H1 (cell line): ENCODE measurements around the gene CLPTM1L. TPM values are rescaled to one million over a fixed set of nuclear protein-coding genes. Genes with fewer than 3 reads are reported as not detected.

Source experiments
- CTCF ChIA-PET: fragments of 300-600 bp; sonication (Branson Sonifier 250); formaldehyde crosslinking; loops from one replicate; lab custom pipeline; 2021; ENCODE audit not compliant: partially characterized antibody; lab: Charles Lee
- POLR2A ChIA-PET: fragments of 300-600 bp; sonication (Branson Sonifier 250); formaldehyde crosslinking; loops from one replicate; lab custom pipeline; 2021; ENCODE audit warnings: inconsistent platforms; ENCODE audit not compliant: partially characterized antibody; lab: Charles Lee
- DNase-seq, 2 experiments: peaks; one replicate each; pipeline versions ENCODE4 v3.0.0 to v3.0.0-alpha.2; 2010 to 2022; ENCODE audit warnings: low spot score in 2 of 2, low read depth in 1 of 2, mixed read lengths in 1 of 2
- FAIRE-seq: peaks from 2 replicates; lab custom pipeline; 2011; peaks lifted over from hg19 to GRCh38; lab: Jason Lieb, UNC
- H2AFZ ChIP-seq: 2 replicates; pipeline ENCODE4 v1.8.1; 2012; ENCODE audit warnings: low read length, inconsistent platforms
- H2AK5ac ChIP-seq: 2 replicates; pipeline ENCODE4 v1.6.1; 2013; ENCODE audit warnings: low read depth, low read length
- H2BK120ac ChIP-seq: replicated peaks from 2 replicates; pipeline ENCODE3; 2013; ENCODE audit warnings: low read depth, low read length, inconsistent platforms
- H2BK12ac ChIP-seq: 2 replicates; pipeline ENCODE4 v1.6.1; 2013; ENCODE audit warnings: low read depth, low read length
- H2BK15ac ChIP-seq: 2 replicates; pipeline ENCODE4 v1.6.1; 2013; ENCODE audit warnings: low read length
- H2BK20ac ChIP-seq: 2 replicates; pipeline ENCODE4 v1.6.1; 2013; ENCODE audit warnings: low read length
- H2BK5ac ChIP-seq: 2 replicates; pipeline ENCODE4 v1.6.1; 2013; ENCODE audit warnings: low read depth, low read length
- H3K14ac ChIP-seq: 2 replicates; pipeline ENCODE4 v1.6.1; 2013; ENCODE audit warnings: inconsistent platforms; ENCODE audit not compliant: insufficient read length
- H3K18ac ChIP-seq: 2 replicates; pipeline ENCODE4 v1.6.1; 2013; ENCODE audit warnings: low read length; ENCODE audit errors: extremely low read depth
- H3K23ac ChIP-seq: 2 replicates; pipeline ENCODE4 v1.6.1; 2013; ENCODE audit warnings: inconsistent platforms; ENCODE audit not compliant: insufficient read length
- H3K23me2 ChIP-seq: 2 replicates; pipeline ENCODE4 v1.6.1; 2013; ENCODE audit warnings: low read depth, low read length
- H3K27ac ChIP-seq: 2 replicates; pipeline ENCODE4 v1.6.1; 2011; ENCODE audit warnings: low read depth, low read length, inconsistent platforms
- H3K27me3 ChIP-seq, 4 experiments: replicated peaks in 1 of 4; 1 replicate in 1 of 4; 2 replicates in 3 of 4; pipeline versions ENCODE4 v1.6.1 to v1.8.1; 2011 to 2013; ENCODE audit warnings: low read length in 3 of 4, mild to moderate bottlenecking in 3 of 4, inconsistent platforms in 2 of 4, mixed read lengths in 2 of 4, moderate library complexity in 1 of 4; ENCODE audit not compliant: control insufficient read depth in 3 of 4, insufficient read depth in 3 of 4; ENCODE audit errors: extremely low read depth in 1 of 4
- H3K36me3 ChIP-seq, 4 experiments: 2 replicates each; pipeline versions ENCODE4 v1.6.1 to v1.8.1; 2011 to 2013; ENCODE audit warnings: mild to moderate bottlenecking in 4 of 4, low read length in 3 of 4, moderate library complexity in 2 of 4, control low read depth in 1 of 4, inconsistent platforms in 1 of 4; ENCODE audit not compliant: insufficient read depth in 4 of 4, control insufficient read depth in 2 of 4
- H3K4ac ChIP-seq: replicated peaks from 2 replicates; pipeline ENCODE3; 2013; ENCODE audit warnings: low read length, low read depth, mixed read lengths, inconsistent platforms; ENCODE audit not compliant: insufficient read length
- H3K4me1 ChIP-seq, 4 experiments: replicated peaks in 1 of 4; 1 replicate in 1 of 4; 2 replicates in 3 of 4; pipeline versions ENCODE4 v1.6.1 to v1.8.1; 2011 to 2013; ENCODE audit warnings: low read length in 3 of 4, inconsistent platforms in 2 of 4, mixed read lengths in 1 of 4; ENCODE audit not compliant: insufficient read depth in 4 of 4, control insufficient read depth in 3 of 4
- H3K4me2 ChIP-seq, 2 experiments: 2 replicates each; pipeline versions ENCODE4 v1.6.1 to v1.8.1; 2011 to 2013; ENCODE audit warnings: low read depth in 2 of 2, low read length in 2 of 2, control low read depth in 1 of 2, inconsistent platforms in 1 of 2, mild to moderate bottlenecking in 1 of 2; ENCODE audit not compliant: insufficient read depth in 1 of 2
- H3K4me3 ChIP-seq, 4 experiments: fragments of 200-600, 300-600 bp in 1 of 4; sonication (generic), shearing (Covaris generic), sonication (Bioruptor Twin) in 1 of 4; 2 replicates each; pipeline versions ENCODE4 v1.5.1 to v1.8.1; 2011 to 2016; ENCODE audit warnings: low read length in 4 of 4, low read depth in 3 of 4, control low read depth in 2 of 4, inconsistent platforms in 2 of 4, mild to moderate bottlenecking in 2 of 4, mixed read lengths in 1 of 4, moderate library complexity in 1 of 4; ENCODE audit not compliant: insufficient read depth in 2 of 4; ENCODE audit errors: extremely low read depth in 1 of 4
- H3K56ac ChIP-seq: replicated peaks from 2 replicates; pipeline ENCODE3; 2013; ENCODE audit warnings: low read depth, mild to moderate bottlenecking, mixed read lengths, low read length, inconsistent platforms; ENCODE audit not compliant: insufficient read length
- H3K79me1 ChIP-seq: 2 replicates; pipeline ENCODE4 v1.6.1; 2013; ENCODE audit warnings: low read depth, low read length, control low read depth
- H3K79me2 ChIP-seq, 2 experiments: 2 replicates each; pipeline versions ENCODE4 v1.6.1 to v1.8.1; 2012 to 2013; ENCODE audit warnings: low read length in 2 of 2, mild to moderate bottlenecking in 2 of 2, inconsistent platforms in 1 of 2; ENCODE audit not compliant: insufficient read depth in 2 of 2, control insufficient read depth in 1 of 2
- H3K9ac ChIP-seq, 4 experiments: replicated peaks in 1 of 4; 1 replicate in 1 of 4; 2 replicates in 3 of 4; pipeline versions ENCODE4 v1.6.1 to v1.8.1; 2011 to 2013; ENCODE audit warnings: low read depth in 3 of 4, low read length in 3 of 4, control low read depth in 2 of 4, mild to moderate bottlenecking in 2 of 4, moderate library complexity in 2 of 4, inconsistent platforms in 1 of 4; ENCODE audit errors: extremely low read depth in 1 of 4
- H3K9me3 ChIP-seq, 2 experiments: 2 replicates each; pipeline versions ENCODE4 v1.6.1 to v1.8.1; 2012 to 2013; ENCODE audit warnings: mild to moderate bottlenecking in 2 of 2, moderate library complexity in 2 of 2, control low read depth in 1 of 2, inconsistent platforms in 1 of 2, low read depth in 1 of 2, low read length in 1 of 2, mixed read lengths in 1 of 2; ENCODE audit not compliant: insufficient read depth in 2 of 2
- H4K20me1 ChIP-seq, 2 experiments: replicated peaks in 1 of 2; 2 replicates each; pipeline versions ENCODE3 to v1.8.1; 2011 to 2013; ENCODE audit warnings: inconsistent platforms in 2 of 2, low read length in 2 of 2, mild to moderate bottlenecking in 1 of 2; ENCODE audit not compliant: insufficient read depth in 2 of 2, control insufficient read depth in 1 of 2
- H4K5ac ChIP-seq: 2 replicates; pipeline ENCODE4 v1.6.1; 2013; ENCODE audit warnings: low read length, low read depth, mixed read lengths, inconsistent platforms; ENCODE audit not compliant: insufficient read length
- H4K8ac ChIP-seq: 2 replicates; pipeline ENCODE4 v1.8.0; 2013; ENCODE audit warnings: mild to moderate bottlenecking, moderate library complexity, low read length, inconsistent platforms; ENCODE audit not compliant: insufficient read depth; ENCODE audit errors: extremely low read depth
- H4K91ac ChIP-seq: replicated peaks from 2 replicates; pipeline ENCODE3; 2013; ENCODE audit warnings: low read length, mixed read lengths, inconsistent platforms; ENCODE audit not compliant: insufficient read length
- ASH2L ChIP-seq: fragments of 200-600, 300-600 bp; sonication (generic); IDR thresholded peaks from one replicate; pipeline ENCODE4 v1.7.1; 2017; ENCODE audit warnings: low read length
- BRCA1 ChIP-seq: IDR thresholded peaks from 2 replicates; pipeline ENCODE4 v1.6.1; 2012; ENCODE audit warnings: low read depth, low read length, improper control_type of control experiment
- EZH2 ChIP-seq: fragments of 200-600 bp; sonication (generic); IDR thresholded peaks from 2 replicates; pipeline ENCODE4 v1.7.1; 2012; ENCODE audit warnings: low read depth, mild to moderate bottlenecking, moderate library complexity, low read length, inconsistent platforms; ENCODE audit not compliant: severe bottlenecking
- FOSL1 ChIP-seq: IDR thresholded peaks from 2 replicates; pipeline ENCODE4 v1.6.1; 2011; ENCODE audit warnings: mild to moderate bottlenecking, low read depth, low read length, moderate library complexity; ENCODE audit not compliant: insufficient read depth
- HDAC6 ChIP-seq: IDR thresholded peaks from one replicate; pipeline ENCODE4 v1.7.1; 2012; ENCODE audit warnings: low read depth, mild to moderate bottlenecking, inconsistent platforms, low read length, moderate library complexity
- KDM1A ChIP-seq: fragments of 200-600, 300-600 bp; sonication (generic); IDR thresholded peaks from 2 replicates; pipeline ENCODE4 v1.7.1; 2016; ENCODE audit warnings: mild to moderate bottlenecking, low read length, borderline replicate concordance
- MAFK ChIP-seq: IDR thresholded peaks from 2 replicates; pipeline ENCODE4 v1.6.1; 2012; ENCODE audit warnings: low read depth, mild to moderate bottlenecking, improper control_type of control experiment, low read length
- SP1 ChIP-seq: IDR thresholded peaks from 2 replicates; pipeline ENCODE4 v1.6.1; 2011; ENCODE audit warnings: low read depth, low read length
- TCF12 ChIP-seq: IDR thresholded peaks from 2 replicates; pipeline ENCODE4 v1.6.1; 2011; ENCODE audit warnings: low read depth, mild to moderate bottlenecking, low read length
- WGBS, 2 experiments: shearing (Covaris generic) in 1 of 2; methylation state at CpG; one replicate each; pipeline versions ENCODE4 v1.1.6 to v1.1.7; 2013 to 2015; ENCODE audit warnings: low lambda C conversion rate in 2 of 2, mixed read lengths in 2 of 2, inconsistent platforms in 1 of 2, low coverage in 1 of 2, missing lambda C conversion rate in 1 of 2; ENCODE audit not compliant: insufficient replicate concordance in 2 of 2, insufficient coverage in 1 of 2, insufficient read length in 1 of 2; ENCODE audit errors: extremely low coverage in 1 of 2, missing lambda C conversion rate in 1 of 2; 5-methylcytosine and 5-hydroxymethylcytosine counted together
- polyA plus RNA-seq, 7 experiments: library from polyadenylated mRNA; depleted of rRNA in 3 of 7; stranded (reverse) in 5 of 7; unstranded in 2 of 7; fragments of >200 nt in 5 of 7; fragments of 200-250 nt in 2 of 7; gene quantifications; 1 replicate in 5 of 7; 2 replicates in 1 of 7; 4 replicates in 1 of 7; pipeline versions ENCODE4 v1.2.1 to v1.2.3, GENCODE V29; 2011 to 2013; ENCODE audit warnings: missing spikeins in 2 of 7, mixed read lengths in 2 of 7
- total RNA-seq: library from RNA; stranded (reverse); fragmentation: NEBNext Ultra II Directional; extraction: Animal tissue kit (Norgen Biotek cat#: 25700); gene quantifications from 2 replicates; pipeline ENCODE4 v1.2.1, GENCODE V29; 2021
- TF ChIP-seq, protein P1 (sequence below): IDR thresholded peaks from 2 replicates; pipeline ENCODE4 v1.6.1; 2011; ENCODE audit warnings: low read length, improper control_type of control experiment

The CLPTM1L gene
- total and polyA plus RNA-seq, 2 of the 8 experiments (the other 6 are each of a cell fraction or from before 2014, with no cell fraction given): 102 to 119 TPM

DNA sequence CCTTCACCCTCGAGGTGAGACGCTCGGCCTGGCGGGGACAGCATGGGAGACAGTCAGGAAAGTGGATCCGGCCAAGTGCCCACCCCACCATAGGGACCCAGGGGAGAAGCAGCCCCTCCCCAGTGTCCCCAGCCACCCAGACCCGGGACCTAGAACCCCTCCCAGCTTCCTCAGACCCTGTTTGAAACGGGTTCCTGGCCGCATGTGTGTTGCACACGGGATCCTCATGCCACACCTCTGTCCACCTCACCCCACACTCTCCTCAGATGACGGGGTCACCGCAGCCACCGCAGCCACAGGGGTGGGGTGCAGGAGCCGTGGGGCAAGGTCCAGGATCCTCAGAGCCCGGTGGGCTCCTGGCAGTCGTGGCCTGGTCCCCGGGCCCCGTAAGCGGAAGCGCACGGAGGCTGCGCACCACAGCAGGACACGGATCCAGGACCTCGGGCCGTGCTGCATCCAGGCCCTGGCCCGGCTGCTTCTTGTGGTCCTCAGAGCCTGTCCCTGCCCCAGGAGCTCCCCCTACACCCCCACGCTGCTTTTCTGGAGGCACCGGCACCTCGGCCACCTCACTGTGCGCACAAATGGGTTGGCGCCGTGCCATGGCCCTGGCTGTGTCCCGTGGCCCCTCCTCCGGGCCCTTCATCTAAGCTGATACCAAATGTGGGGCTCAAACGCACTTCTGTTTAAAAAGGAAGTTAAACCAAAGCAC lies 65.3 kb downstream of the CLPTM1L start:
- Histone ChIP-seq H3K9me3 (no peaks in the 10 kb centered on the region), H2BK15ac (no peak overlapping the region), H2BK20ac (no peak overlapping the region), H4K8ac (no peak overlapping the region), H3K79me1 (peaks cover 3% of the 10 kb centered on the region), H2AFZ (no peak overlapping the region), H3K23me2 (peaks cover 3% of the 10 kb centered on the region; the same call in 1 of the 2 replicates), H3K4me2 (no peak overlapping the region), H3K4me1 (no peaks in the 10 kb centered on the region), H2BK5ac (no peak overlapping the region), H3K36me3 (peaks cover 0 to 18% (median 8%) of the 10 kb centered on the region in 4 experiments; a peak in 4 of 8 replicates), H3K23ac (no peak overlapping the region), H3K9ac (no peak overlapping the region), H2BK120ac (no peak overlapping the region), H4K91ac (no peak overlapping the region), H4K20me1 (peaks cover 5 to 10% of the 10 kb centered on the region in 2 experiments), H3K27me3 (no peaks in the 10 kb centered on the region), H3K14ac (no peak overlapping the region), H2AK5ac (no peak overlapping the region), H4K5ac (no peak overlapping the region), H3K4ac (no peak overlapping the region), H3K18ac (no peak overlapping the region), H3K56ac (no peak overlapping the region), H3K79me2 (peaks cover 0 to 16% of the 10 kb centered on the region in 2 experiments; a peak in 1 of 4 replicates), H3K4me3 (no peak overlapping the region), H2BK12ac (no peak overlapping the region), H3K27ac (no peak overlapping the region)
- WGBS, 2 experiments: 94% methylated on average over 29 of the region's 34 CpGs; no CpG with 5 or more reads in 1 of the 2 experiments
- ChIA-PET CTCF (no interaction called here), POLR2A (no interaction called here)
- DNase-seq: no peak
- no peak for FAIRE-seq
- TF ChIP-seq FOSL1 (no peak), ASH2L (no peak), SP1 (no peak), MAFK (no peak), TCF12 (no peak), HDAC6 (no peak), EZH2 (no peak), KDM1A (no peak), BRCA1 (no peak)
- TF ChIP-seq, protein P1, sequence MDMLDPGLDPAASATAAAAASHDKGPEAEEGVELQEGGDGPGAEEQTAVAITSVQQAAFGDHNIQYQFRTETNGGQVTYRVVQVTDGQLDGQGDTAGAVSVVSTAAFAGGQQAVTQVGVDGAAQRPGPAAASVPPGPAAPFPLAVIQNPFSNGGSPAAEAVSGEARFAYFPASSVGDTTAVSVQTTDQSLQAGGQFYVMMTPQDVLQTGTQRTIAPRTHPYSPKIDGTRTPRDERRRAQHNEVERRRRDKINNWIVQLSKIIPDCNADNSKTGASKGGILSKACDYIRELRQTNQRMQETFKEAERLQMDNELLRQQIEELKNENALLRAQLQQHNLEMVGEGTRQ: no peak
